ENCODE measurements around the gene PPP1R3F.
A peak's percentile ranks its signal among the peaks of the same experiment; 100 is the strongest.

Gene PPP1R3F

GRCh38 chrX:49249071-49249470, 20.5 kb upstream of the PPP1R3F start:
- no peak for DNase-seq (ENCODE audit: low read depth in 3 of 3)

DNA sequence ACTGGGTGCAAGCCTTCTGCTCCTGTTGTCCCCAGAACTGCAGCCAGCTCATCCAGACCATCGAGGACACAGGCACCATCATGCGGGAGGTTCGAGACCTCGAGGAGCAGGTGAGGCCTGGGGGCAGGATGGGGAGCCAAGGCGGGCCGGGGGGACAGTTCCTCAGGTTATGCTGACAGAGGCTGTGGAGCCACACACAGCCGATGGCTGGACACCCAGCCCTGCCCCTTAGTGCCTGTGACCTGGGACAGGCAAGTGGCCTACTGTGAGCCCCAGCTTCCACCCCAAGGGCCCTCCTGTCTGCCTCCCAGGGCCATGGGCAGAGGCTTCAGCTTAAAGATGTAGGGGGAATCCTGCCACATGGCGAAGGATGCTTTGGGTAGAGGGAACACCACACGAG, 20.0 kb upstream of the PPP1R3F start:
- DNase-seq (ENCODE audit: low read depth in 3 of 3): no peak

- DNase-seq (ENCODE audit: low read depth in 3 of 3): no peak
Measured at GRCh38 chrX:49250066-49250465, 19.5 kb upstream of the PPP1R3F start.

DNA sequence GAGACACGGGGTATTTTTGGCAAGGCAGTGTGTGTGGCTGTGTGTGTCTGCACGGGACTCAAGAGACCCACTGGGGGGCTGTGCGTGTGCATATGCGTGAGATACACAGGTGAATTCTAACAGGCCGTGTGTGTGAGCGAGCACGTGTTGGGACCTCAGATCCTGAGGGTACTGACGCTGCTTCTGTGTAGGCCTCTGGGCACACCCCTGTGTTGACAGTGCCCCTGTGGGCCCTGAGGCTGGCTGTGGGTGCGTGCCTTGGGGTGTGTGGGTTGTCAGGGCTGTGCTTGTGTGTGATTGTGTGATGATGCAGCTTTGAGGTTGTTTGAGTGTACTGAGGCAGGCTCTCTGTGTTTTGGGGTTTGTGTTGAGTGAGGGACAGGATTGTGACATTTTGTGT, 19.0 kb upstream of the PPP1R3F start:
- DNase-seq (ENCODE audit: low read depth in 3 of 3): no peak

DNA sequence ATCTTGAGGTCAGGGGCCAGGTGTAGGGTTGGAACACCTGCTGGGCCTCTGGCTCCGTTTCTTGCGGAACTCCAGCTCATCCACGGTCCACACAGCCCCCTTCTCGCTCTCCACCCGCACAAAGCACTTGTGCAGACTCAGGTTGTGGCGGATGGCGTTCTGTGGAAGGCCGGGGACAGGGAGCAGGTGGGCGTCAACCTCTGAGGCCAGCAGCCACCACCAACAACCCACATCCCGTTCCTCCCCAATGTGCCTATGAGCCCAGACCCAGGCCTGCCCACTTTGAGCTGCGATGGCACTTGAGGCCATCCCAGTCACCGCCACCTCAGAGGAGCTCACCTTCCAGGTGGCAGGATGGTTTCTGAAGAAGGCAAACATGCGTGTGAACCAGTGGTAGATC, 18.3 kb upstream of the PPP1R3F start:
- no peak for DNase-seq (ENCODE audit: low read depth in 3 of 3)

DNA sequence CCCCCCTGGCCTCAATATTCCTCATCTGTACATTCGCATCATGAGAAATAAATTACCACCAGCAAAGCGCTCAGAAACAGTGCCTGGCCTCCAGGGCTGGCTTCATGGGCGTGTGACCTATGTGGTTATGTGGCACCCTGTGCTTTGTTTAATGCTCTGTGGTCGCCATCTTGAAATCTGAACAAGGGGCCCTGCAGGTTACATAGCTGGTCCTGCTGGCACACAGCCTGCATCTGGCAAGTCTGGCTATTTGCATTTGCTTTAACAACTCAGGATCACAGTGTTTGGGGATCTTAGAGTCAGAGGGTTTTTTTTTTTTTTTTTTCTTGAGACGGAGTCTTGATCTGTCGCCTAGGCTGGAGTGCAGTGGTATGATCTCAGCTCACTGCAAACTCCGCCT, 15.0 kb upstream of the PPP1R3F start:
- no peak for DNase-seq (ENCODE audit: low read depth in 3 of 3)

DNA sequence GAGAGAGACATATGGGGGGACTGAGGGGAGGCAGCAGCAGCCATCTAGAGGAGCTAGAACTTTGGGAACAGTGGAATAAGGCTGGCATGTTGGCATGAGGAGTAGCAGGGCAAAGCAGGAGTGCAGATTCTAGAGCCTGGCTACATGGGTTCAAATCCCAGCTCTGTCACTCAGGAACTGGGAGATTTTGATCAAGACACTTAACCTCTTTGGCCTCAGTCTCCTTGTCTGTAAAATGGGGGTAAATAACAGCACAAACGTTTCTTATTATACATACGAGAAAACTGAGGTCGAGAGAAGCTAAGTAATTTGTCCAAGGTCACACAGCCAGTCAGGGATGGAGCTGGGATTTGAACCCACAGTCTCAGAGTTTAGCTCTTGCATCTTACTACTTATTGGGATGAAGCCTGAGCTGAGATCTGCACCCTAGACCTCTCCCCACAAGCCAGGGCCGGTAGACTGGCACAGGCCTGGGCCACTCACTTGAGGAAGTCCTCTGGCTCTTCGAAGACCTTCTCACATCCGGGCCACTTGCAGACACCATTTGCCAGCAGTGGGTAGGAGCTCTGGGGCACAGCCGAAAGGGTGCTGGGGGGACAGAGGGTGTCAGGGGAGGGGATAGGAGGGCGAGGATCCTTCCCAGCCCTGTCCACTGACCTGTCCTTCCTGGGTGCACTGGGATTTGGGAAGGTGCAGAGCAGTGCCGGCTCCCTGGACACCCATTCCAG, 13.2 kb upstream of the PPP1R3F start:
- DNase-seq (ENCODE audit: low read depth in 3 of 3): no peak

DNA sequence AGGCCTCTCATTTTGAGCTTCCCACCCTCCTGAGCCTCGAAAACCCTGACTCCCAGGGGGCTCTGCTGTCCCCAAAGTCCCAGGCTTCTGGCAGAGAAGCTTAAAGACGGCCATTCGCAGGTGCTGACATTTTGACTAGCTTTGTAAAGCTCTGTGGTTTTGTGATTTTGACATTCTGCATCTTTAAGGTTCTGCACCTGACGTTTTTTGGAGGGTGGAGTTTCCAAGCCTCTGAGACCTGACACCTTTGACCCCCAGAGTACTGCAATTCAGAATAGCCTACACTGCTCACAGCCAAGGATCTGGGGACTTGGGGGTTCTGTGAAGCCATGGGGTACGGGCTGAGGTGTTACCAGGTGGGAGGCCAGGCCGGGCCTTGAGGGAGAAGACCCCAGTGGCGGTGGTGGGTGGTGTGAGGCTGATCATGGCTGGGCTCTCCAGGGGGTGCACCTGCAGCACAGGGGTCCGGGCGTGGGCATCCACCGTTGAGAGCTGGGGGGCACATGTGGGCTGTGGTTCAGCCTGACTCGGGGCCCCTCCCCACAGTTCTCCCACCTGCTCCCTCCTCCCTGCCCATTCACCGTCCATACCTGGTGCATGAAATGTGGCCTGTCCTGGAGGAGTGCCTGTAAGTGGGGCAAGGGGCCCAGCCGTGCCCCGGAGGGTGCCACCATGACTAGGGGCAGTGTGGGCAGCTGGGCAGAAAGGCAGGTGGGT, 12.4 kb upstream of the PPP1R3F start:
- DNase-seq (ENCODE audit: low read depth in 3 of 3): no peak

- DNase-seq (ENCODE audit: low read depth in 3 of 3): no peak
Measured at GRCh38 chrX:49257846-49258748, 11.5 kb upstream of the PPP1R3F start.

DNA sequence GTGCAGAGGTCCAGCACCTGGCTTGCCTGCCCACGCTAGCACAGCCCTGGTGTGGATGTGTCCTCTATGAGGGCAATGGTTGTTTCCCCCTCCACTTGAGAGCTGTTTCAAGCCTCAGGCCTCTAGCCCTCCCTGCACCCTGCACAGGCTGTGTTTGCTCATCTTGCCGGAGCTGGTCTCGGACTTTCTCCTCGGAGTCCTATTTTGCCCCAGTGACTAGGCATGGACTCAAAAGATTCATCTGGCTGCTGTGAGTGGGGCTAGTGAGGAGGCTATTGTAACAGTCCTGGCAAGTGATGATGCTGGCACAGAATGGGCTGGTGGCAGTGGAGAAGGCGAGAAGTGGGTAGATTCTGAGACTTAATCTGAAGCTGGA, 10.9 kb upstream of the PPP1R3F start:
- no peak for DNase-seq (ENCODE audit: low read depth in 3 of 3)

DNA sequence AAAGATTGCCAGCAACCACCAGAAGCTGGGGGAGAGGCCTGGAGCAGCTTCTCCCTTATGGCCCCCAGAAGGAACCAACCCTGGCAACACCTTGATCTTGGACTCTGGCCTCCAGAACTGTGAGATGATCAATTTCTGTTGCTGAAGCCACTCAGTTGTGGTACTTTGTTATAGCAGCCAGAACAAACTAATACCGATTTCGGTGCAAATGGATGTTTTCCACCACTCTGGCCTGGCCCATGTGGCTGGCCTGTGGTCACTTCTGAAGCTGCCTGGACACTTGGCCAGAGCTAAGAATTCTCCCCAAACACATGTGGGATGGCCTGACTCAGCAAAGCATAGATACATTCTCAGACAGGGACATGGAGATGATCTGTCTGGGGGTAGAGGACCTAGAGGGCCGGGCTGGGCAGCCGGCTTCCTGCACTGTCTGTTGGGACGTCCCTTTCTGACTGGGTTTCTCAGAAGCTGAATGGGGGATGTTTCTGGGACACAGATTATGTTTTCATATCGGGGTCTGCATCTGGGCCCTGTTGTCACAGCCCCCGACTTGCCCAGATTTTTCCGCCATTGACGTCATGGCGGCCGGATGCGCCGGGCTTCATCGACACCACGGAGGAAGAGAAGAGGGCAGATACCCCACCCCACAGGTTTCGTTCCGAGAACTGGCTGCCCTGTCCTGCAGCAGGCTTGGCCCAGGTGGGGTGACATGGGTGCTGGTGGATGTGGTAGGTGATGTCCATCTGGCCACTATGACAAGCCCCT, 9.2 kb upstream of the PPP1R3F start:
- DNase-seq (ENCODE audit: low read depth in 3 of 3): no peak

DNA sequence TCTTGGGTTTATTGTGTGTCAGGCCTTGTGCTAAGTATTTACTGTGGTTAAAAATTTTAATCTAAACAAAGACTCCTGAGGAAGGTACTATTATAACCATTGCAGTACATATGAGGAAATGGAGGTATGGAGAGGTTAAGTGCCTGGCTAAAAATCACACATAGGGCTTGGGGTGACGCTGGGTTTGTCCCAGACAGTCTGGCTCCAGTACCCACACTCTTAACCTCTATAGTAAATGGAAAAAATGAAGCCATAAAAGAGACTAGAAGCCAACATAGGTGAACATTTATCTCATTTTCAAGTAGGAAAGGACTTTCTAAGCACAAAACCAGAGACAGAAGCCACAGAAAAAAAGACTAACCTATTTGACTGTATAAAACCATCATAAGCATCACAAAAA, 7.0 kb upstream of the PPP1R3F start:
- DNase-seq (ENCODE audit: low read depth in 3 of 3): no peak

- DNase-seq (ENCODE audit: low read depth in 3 of 3): no peak
Measured at GRCh38 chrX:49263631-49264030, 6.0 kb upstream of the PPP1R3F start.

DNA sequence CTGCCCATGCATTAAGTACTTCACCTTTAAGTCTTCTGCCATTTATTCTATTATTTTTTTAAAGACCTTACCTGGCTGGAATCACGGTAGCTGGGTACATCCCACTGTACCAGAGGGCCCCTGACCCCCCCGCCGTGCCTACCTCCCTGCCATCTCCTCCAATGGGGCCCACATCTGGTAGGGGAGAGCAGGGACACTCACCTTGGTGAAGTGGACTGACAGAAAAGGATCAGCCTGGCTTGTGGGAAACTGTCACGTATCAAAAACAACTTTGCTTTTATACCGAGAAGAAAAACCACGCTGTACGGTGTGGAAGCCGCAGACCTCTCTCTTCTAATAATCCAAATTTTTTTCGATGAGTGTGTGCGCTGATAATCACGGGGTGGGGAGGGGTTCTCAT, 5.1 kb upstream of the PPP1R3F start, which contains the start of gene FOXP3:
FOXP3 (minus strand) TSS at position 251 of the 400 bp plus-strand sequence. CDS start 6,205 bp downstream, outside the sequence.
- no peak for DNase-seq (ENCODE audit: low read depth in 3 of 3)

GRCh38 chrX:49266523-49267445, 2.8 kb upstream of the PPP1R3F start:
- no peak for DNase-seq (ENCODE audit: low read depth in 3 of 3)

- DNase-seq (ENCODE audit: low read depth in 3 of 3): no peak
Measured at GRCh38 chrX:49268702-49269009, 937 bp upstream of the PPP1R3F start.

- peak; percentile 84 to 93 (median 90) for DNase-seq (ENCODE audit: low read depth in 3 of 3)
Measured at GRCh38 chrX:49269010-49269766, 405 bp upstream of the PPP1R3F start.

DNA sequence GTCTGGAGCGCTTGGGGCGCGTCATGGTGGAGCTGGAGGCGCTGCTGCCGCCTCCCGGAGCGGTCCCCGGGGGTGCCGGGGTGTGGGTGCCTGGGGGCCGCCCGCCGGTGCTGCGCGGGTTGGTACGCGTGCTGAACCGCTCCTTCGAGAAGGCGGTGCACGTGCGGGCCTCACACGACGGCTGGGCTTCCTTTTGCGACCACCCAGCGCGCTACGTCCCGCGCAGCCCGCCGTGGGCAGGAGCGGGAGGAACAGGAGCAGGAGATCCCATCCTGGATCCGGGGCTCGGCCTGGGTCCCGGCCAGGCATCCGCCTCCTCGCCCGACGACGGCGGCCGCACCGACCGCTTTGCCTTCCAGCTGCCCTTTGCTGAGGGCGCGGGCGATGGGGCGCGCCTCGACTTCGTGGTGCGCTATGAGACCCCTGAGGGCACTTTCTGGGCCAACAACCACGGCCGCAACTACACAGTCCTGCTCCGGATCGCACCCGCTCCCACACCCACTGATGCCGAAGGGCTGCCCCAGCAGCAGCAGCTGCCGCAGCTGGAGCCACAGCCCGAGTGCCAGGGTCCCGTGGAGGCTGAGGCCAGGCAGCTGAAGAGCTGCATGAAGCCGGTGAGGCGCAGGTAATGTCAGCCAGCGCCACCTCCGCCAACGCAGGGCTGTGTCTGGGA, 792 bp downstream of the PPP1R3F start:
- no peak for DNase-seq (ENCODE audit: low read depth in 3 of 3)

GRCh38 chrX:49271341-49271740, 1.7 kb downstream of the PPP1R3F start:
- no peak for DNase-seq (ENCODE audit: low read depth in 3 of 3)

Measured in stimulated activated CD4-positive, alpha-beta T cell treated with anti-CD3 and anti-CD28 coated beads, TNF-alpha, amount 100 ng/mL, for 48 hours (primary cell).